Endothelial cell of umbilical vein (primary cell): ENCODE data around the gene APOM.

Source experiments
- CTCF ChIP-seq, 2 donors: IDR thresholded peaks; 1 replicate in 1 of 2; 2 replicates in 1 of 2; pipeline ENCODE4 v1.5.1; 2011; ENCODE audit warnings: low read length in 2 of 2, mild to moderate bottlenecking in 2 of 2, moderate library complexity in 2 of 2, control low read depth in 1 of 2, inconsistent platforms in 1 of 2, low read depth in 1 of 2; ENCODE audit not compliant: insufficient read depth in 1 of 2; ENCODE audit errors: extremely low read depth in 1 of 2
- EZH2 ChIP-seq: IDR thresholded peaks from 2 replicates; pipeline ENCODE4 v1.6.1; 2012; ENCODE audit warnings: borderline replicate concordance, low read depth, mild to moderate bottlenecking, moderate library complexity, low read length, inconsistent platforms; ENCODE audit not compliant: severe bottlenecking
- POLR2A ChIP-seq: IDR thresholded peaks from 2 replicates; pipeline ENCODE4 v1.6.1; 2012; ENCODE audit warnings: low read depth, mild to moderate bottlenecking, control low read depth, low read length
- POLR2AphosphoS5 ChIP-seq: IDR thresholded peaks from 2 replicates; pipeline ENCODE4 v1.6.1; 2012; ENCODE audit warnings: low read depth, mild to moderate bottlenecking, control low read depth, low read length, moderate library complexity; ENCODE audit not compliant: insufficient read depth

- TF ChIP-seq EZH2: no peak
- TF ChIP-seq CTCF (IDR thresholded peaks at IDR 0.05; ENCODE audit: extremely low read depth in 1 of 2, insufficient read depth in 1 of 2, low read depth in 1 of 2, low read length in 2 of 2): no peak
- no peak for TF ChIP-seq POLR2AphosphoS5
- no peak for TF ChIP-seq POLR2A
Observed at GRCh38 chr6:31663126-31663960, 7.6 kb downstream of the APOM start.
